H9 (cell line): ENCODE data around the gene ATP8A2. TPM values are rescaled to one million over a fixed set of nuclear protein-coding genes. Genes with fewer than 3 reads are reported as not detected.

ENCODE experiments used
- DNase-seq: peaks from one replicate; pipeline ENCODE4 v3.0.0-alpha.2; 2017
- H2AFZ ChIP-seq: one replicate; pipeline ENCODE4 v1.6.1; 2013; ENCODE audit warnings: mild to moderate bottlenecking, low read length, control low read depth, moderate library complexity
- H2AK5ac ChIP-seq: 2 replicates; pipeline ENCODE4 v1.6.1; 2013; ENCODE audit warnings: low read length, control low read depth, mixed read lengths; ENCODE audit not compliant: insufficient read length
- H2BK120ac ChIP-seq: one replicate; pipeline ENCODE4 v1.6.1; 2013; ENCODE audit warnings: low read depth, mild to moderate bottlenecking, low read length, control low read depth, inconsistent platforms; ENCODE audit not compliant: poor library complexity, severe bottlenecking
- H2BK12ac ChIP-seq: 2 replicates; pipeline ENCODE4 v1.6.1; 2013; ENCODE audit warnings: low read length, control low read depth, mixed read lengths, low read depth; ENCODE audit not compliant: insufficient read length
- H2BK15ac ChIP-seq: 2 replicates; pipeline ENCODE4 v1.6.1; 2013; ENCODE audit warnings: low read depth, low read length, control low read depth
- H2BK20ac ChIP-seq: one replicate; pipeline ENCODE4 v1.6.1; 2013; ENCODE audit warnings: low read depth, mild to moderate bottlenecking, low read length, control low read depth, inconsistent platforms; ENCODE audit not compliant: poor library complexity, severe bottlenecking
- H2BK5ac ChIP-seq: 2 replicates; pipeline ENCODE4 v1.6.1; 2013; ENCODE audit warnings: low read length, control low read depth, mixed read lengths; ENCODE audit not compliant: insufficient read length
- H3K14ac ChIP-seq: 2 replicates; pipeline ENCODE4 v1.6.1; 2013; ENCODE audit warnings: low read length, control low read depth; ENCODE audit not compliant: insufficient read depth
- H3K18ac ChIP-seq: 2 replicates; pipeline ENCODE4 v1.6.1; 2013; ENCODE audit warnings: low read depth, mild to moderate bottlenecking, mixed read lengths, low read length, control low read depth; ENCODE audit not compliant: insufficient read length
- H3K23ac ChIP-seq: 2 replicates; pipeline ENCODE4 v1.6.1; 2013; ENCODE audit warnings: low read length, control low read depth, mixed read lengths, low read depth; ENCODE audit not compliant: insufficient read length
- H3K23me2 ChIP-seq: 2 replicates; pipeline ENCODE4 v1.6.1; 2013; ENCODE audit warnings: low read depth, mild to moderate bottlenecking, mixed read lengths, low read length, control low read depth; ENCODE audit not compliant: insufficient read length, poor library complexity, severe bottlenecking
- H3K27ac ChIP-seq: 2 replicates; pipeline ENCODE4 v1.5.1; 2013; ENCODE audit warnings: low read length, control low read depth, mixed read lengths, low read depth; ENCODE audit not compliant: insufficient read length
- H3K27me3 ChIP-seq: 2 replicates; pipeline ENCODE4 v1.6.1; 2013; ENCODE audit warnings: low read length, control low read depth, inconsistent platforms; ENCODE audit not compliant: insufficient read depth
- H3K4ac ChIP-seq: 2 replicates; pipeline ENCODE4 v1.6.1; 2013; ENCODE audit warnings: low read depth, mild to moderate bottlenecking, control low read depth, inconsistent platforms, low read length, moderate library complexity
- H3K4me1 ChIP-seq: 2 replicates; pipeline ENCODE4 v1.6.1; 2013; ENCODE audit warnings: low read length, control low read depth, inconsistent platforms; ENCODE audit not compliant: insufficient read depth
- H3K4me2 ChIP-seq: 2 replicates; pipeline ENCODE4 v1.6.1; 2013; ENCODE audit warnings: low read length, control low read depth, mixed read lengths; ENCODE audit not compliant: insufficient read length, insufficient read depth
- H3K56ac ChIP-seq: 2 replicates; pipeline ENCODE4 v1.6.1; 2013; ENCODE audit warnings: low read depth, mild to moderate bottlenecking, mixed read lengths, low read length, control low read depth; ENCODE audit not compliant: insufficient read length
- H3K79me1 ChIP-seq: 2 replicates; pipeline ENCODE4 v1.6.1; 2013; ENCODE audit warnings: low read depth, mild to moderate bottlenecking, moderate library complexity, low read length, control low read depth, inconsistent platforms; ENCODE audit not compliant: insufficient read depth, poor library complexity, severe bottlenecking
- H3K79me2 ChIP-seq: 2 replicates; pipeline ENCODE4 v1.6.1; 2013; ENCODE audit warnings: low read length, control low read depth, inconsistent platforms; ENCODE audit not compliant: insufficient read depth
- H3K9ac ChIP-seq: 2 replicates; pipeline ENCODE4 v1.6.1; 2013; ENCODE audit warnings: low read length, control low read depth, mixed read lengths; ENCODE audit not compliant: insufficient read length; ENCODE audit errors: extremely low read depth
- H3K9me3 ChIP-seq: one replicate; pipeline ENCODE4 v1.6.1; 2013; ENCODE audit warnings: low read depth, low read length, inconsistent platforms; ENCODE audit not compliant: control insufficient read depth
- H3T11ph ChIP-seq: one replicate; pipeline ENCODE4 v1.6.1; 2013; ENCODE audit warnings: mild to moderate bottlenecking, low read length, control low read depth, inconsistent platforms
- H4K20me1 ChIP-seq: one replicate; pipeline ENCODE4 v1.6.1; 2013; ENCODE audit not compliant: control insufficient read depth, insufficient read length, insufficient read depth
- H4K5ac ChIP-seq: 2 replicates; pipeline ENCODE4 v1.6.1; 2013; ENCODE audit warnings: low read depth, mild to moderate bottlenecking, mixed read lengths, low read length, control low read depth; ENCODE audit not compliant: insufficient read length
- H4K8ac ChIP-seq: replicated peaks from 2 replicates; pipeline ENCODE4 v1.6.1; 2013; ENCODE audit warnings: low read length, control low read depth, mixed read lengths, low read depth; ENCODE audit not compliant: insufficient read length
- H4K91ac ChIP-seq: 2 replicates; pipeline ENCODE4 v1.6.1; 2013; ENCODE audit warnings: low read depth, mild to moderate bottlenecking, moderate library complexity, mixed read lengths, low read length, control low read depth; ENCODE audit not compliant: insufficient read length
- H3K27ac Mint-ChIP-seq, 3 experiments: 2 replicates in 2 of 3; 3 replicates in 1 of 3; pipeline ENCODE4 v1.8.0; 2020 to 2021; ENCODE audit warnings: mixed read lengths in 3 of 3, mild to moderate bottlenecking in 1 of 3, moderate library complexity in 1 of 3
- H3K27me3 Mint-ChIP-seq: 2 replicates; pipeline ENCODE4 v1.8.0; 2021; ENCODE audit warnings: low read depth, mild to moderate bottlenecking, moderate library complexity, mixed read lengths
- H3K36me3 Mint-ChIP-seq, 3 experiments: 2 replicates in 2 of 3; 3 replicates in 1 of 3; pipeline ENCODE4 v1.8.0; 2020 to 2021; ENCODE audit warnings: low read depth in 3 of 3, mixed read lengths in 3 of 3; ENCODE audit not compliant: insufficient read depth in 1 of 3
- H3K4me1 Mint-ChIP-seq, 2 experiments: 2 replicates each; pipeline ENCODE4 v1.8.0; 2020; ENCODE audit warnings: mixed read lengths in 2 of 2
- H3K4me3 Mint-ChIP-seq, 2 experiments: 2 replicates in 1 of 2; 3 replicates in 1 of 2; pipeline ENCODE4 v1.8.0; 2020 to 2021; ENCODE audit warnings: mild to moderate bottlenecking in 2 of 2, mixed read lengths in 2 of 2, moderate library complexity in 1 of 2
- H3K9me3 Mint-ChIP-seq, 2 experiments: 2 replicates in 1 of 2; 3 replicates in 1 of 2; pipeline ENCODE4 v1.8.0; 2020; ENCODE audit warnings: mild to moderate bottlenecking in 2 of 2, mixed read lengths in 2 of 2, moderate library complexity in 1 of 2
- CTCF ChIP-seq: fragments of 200-600 bp; sonication (generic); conservative IDR thresholded peaks from 3 replicates; pipeline ENCODE4 v1.8.0; 2021; ENCODE audit warnings: antibody characterized with exemption, mild to moderate bottlenecking
- WGBS: extraction: QIAGEN DNeasy Blood & Tissue Kit; methylation state at CpG from one replicate; pipeline ENCODE4 v1.1.7; 2013; ENCODE audit warnings: missing lambda C conversion rate, low lambda C conversion rate, mixed read lengths; ENCODE audit not compliant: insufficient read length; ENCODE audit errors: extremely low coverage; 5-methylcytosine and 5-hydroxymethylcytosine counted together
- total RNA-seq: library from RNA; stranded (reverse); gene quantifications from 2 replicates; pipeline ENCODE4 v1.2.1, GENCODE V29; 2021

ATP8A2 gene
- total RNA-seq, 1 experiment from 2014 or later = 18.2 TPM

- no peak overlapping the region for H4K91ac ChIP-seq
Observed at GRCh38 chr13:25881136-25881926, 509.6 kb downstream of the ATP8A2 start.

More at GRCh38 chr13:25881136-25881926, 509.6 kb downstream of the ATP8A2 start:
- no peak overlapping the region for H2BK5ac ChIP-seq
- no peaks in the 10 kb centered on the region for H3K27me3 ChIP-seq
- no peak overlapping the region for H2BK120ac ChIP-seq
- no peak overlapping the region for H3K4ac ChIP-seq
- H3K23me2 ChIP-seq = peaks cover 4% of the 10 kb centered on the region
- H3K4me1 ChIP-seq = peaks cover 3% of the 10 kb centered on the region; the same call in 1 of the 2 replicates
- no peaks in the 10 kb centered on the region for H3K27me3 Mint-ChIP-seq
- H4K20me1 ChIP-seq = no peaks in the 10 kb centered on the region
- H3K18ac ChIP-seq = no peak overlapping the region
- H3K23ac ChIP-seq = no peak overlapping the region
- H3K4me3 Mint-ChIP-seq = no peak overlapping the region; a peak in 1 of 5 replicates
- TF ChIP-seq CTCF = no peak
- peaks cover 47 to 62% of the 10 kb centered on the region in 2 experiments for H3K4me1 Mint-ChIP-seq
- no peak overlapping the region; the same call in 1 of the 2 replicates for H2BK15ac ChIP-seq
- WGBS = no CpG with 5 or more reads among the region's 3 CpGs
- H2BK20ac ChIP-seq = no peak overlapping the region
- DNase-seq = no peak
- no peak overlapping the region for H3K27ac ChIP-seq
- peak overlapping the region; percentile 64 for H2BK12ac ChIP-seq
- no peak overlapping the region for H2AK5ac ChIP-seq
- H3K36me3 Mint-ChIP-seq = no peaks in the 10 kb centered on the region; a peak in 1 of 7 replicates
- peak overlapping the region; percentile 9 to 83 (median 72); a peak in 6 of 7 replicates for H3K27ac Mint-ChIP-seq
- peak overlapping the region; percentile 28; the same call in 1 of the 2 replicates for H3K14ac ChIP-seq
- H3K56ac ChIP-seq = no peak overlapping the region
- no peak overlapping the region for H3K9ac ChIP-seq
- H3K79me2 ChIP-seq = no peaks in the 10 kb centered on the region
- no peaks in the 10 kb centered on the region for H3K9me3 ChIP-seq
- H4K5ac ChIP-seq = no peak overlapping the region
- no peak overlapping the region for H3T11ph ChIP-seq
- H3K4me2 ChIP-seq = no peak overlapping the region
- no peaks in the 10 kb centered on the region for H3K9me3 Mint-ChIP-seq
- H2AFZ ChIP-seq = no peak overlapping the region
- H3K79me1 ChIP-seq = no peaks in the 10 kb centered on the region
- H4K8ac ChIP-seq = no peak overlapping the region
